Endodermal cell (in vitro differentiated cells): ENCODE measurements around the gene PABPN1L. TPM values are rescaled to one million over a fixed set of nuclear protein-coding genes. Genes with fewer than 3 reads are reported as not detected.

Experiments used
- DNase-seq: peaks from one replicate; pipeline ENCODE4 v3.0.0-alpha.2; 2017
- H3K27ac ChIP-seq: 2 replicates; pipeline ENCODE4 v1.5.1; 2013; ENCODE audit warnings: mild to moderate bottlenecking, low read depth, low read length, moderate library complexity
- H3K27me3 ChIP-seq: 2 replicates; pipeline ENCODE4 v1.6.1; 2013; ENCODE audit warnings: mild to moderate bottlenecking, low read length, moderate library complexity; ENCODE audit not compliant: insufficient read depth, control insufficient read depth, poor library complexity, severe bottlenecking
- H3K36me3 ChIP-seq: 2 replicates; pipeline ENCODE4 v1.7.0; 2013; ENCODE audit warnings: mild to moderate bottlenecking, low read length, moderate library complexity; ENCODE audit not compliant: control insufficient read depth, insufficient read depth
- H3K4me1 ChIP-seq: one replicate; pipeline ENCODE4 v1.7.0; 2013; ENCODE audit warnings: low read length; ENCODE audit not compliant: control insufficient read depth, insufficient read depth
- H3K4me3 ChIP-seq: 2 replicates; pipeline ENCODE4 v1.5.1; 2013; ENCODE audit warnings: mild to moderate bottlenecking, low read length, moderate library complexity
- H3K9ac ChIP-seq: 2 replicates; pipeline ENCODE4 v1.6.1; 2013; ENCODE audit warnings: mild to moderate bottlenecking, low read length, moderate library complexity; ENCODE audit not compliant: poor library complexity, severe bottlenecking; ENCODE audit errors: extremely low read depth
- H3K9me3 ChIP-seq: 2 replicates; pipeline ENCODE4 v1.6.1; 2013; ENCODE audit warnings: mild to moderate bottlenecking, low read length, moderate library complexity; ENCODE audit not compliant: control insufficient read depth
- H3K27ac Mint-ChIP-seq: 2 replicates; pipeline ENCODE4 v1.8.0; 2020; ENCODE audit warnings: mixed read lengths
- H3K27me3 Mint-ChIP-seq: 2 replicates; pipeline ENCODE4 v1.8.0; 2021; ENCODE audit warnings: mild to moderate bottlenecking, mixed read lengths; ENCODE audit not compliant: insufficient read depth
- H3K36me3 Mint-ChIP-seq: 2 replicates; pipeline ENCODE4 v1.8.0; 2020; ENCODE audit warnings: low read depth, mixed read lengths
- H3K4me1 Mint-ChIP-seq: 2 replicates; pipeline ENCODE4 v1.8.0; 2020; ENCODE audit warnings: mixed read lengths
- H3K4me3 Mint-ChIP-seq: 2 replicates; pipeline ENCODE4 v1.8.0; 2020; ENCODE audit warnings: mild to moderate bottlenecking, moderate library complexity, mixed read lengths
- H3K9me3 Mint-ChIP-seq: 2 replicates; pipeline ENCODE4 v1.8.0; 2020; ENCODE audit warnings: mild to moderate bottlenecking, mixed read lengths
- WGBS, 2 experiments: methylation state at CpG; one replicate each; pipeline versions ENCODE4 v1.1.5 to v1.1.7; 2013; ENCODE audit warnings: missing lambda C conversion rate in 2 of 2, mixed read lengths in 1 of 2; ENCODE audit not compliant: insufficient coverage in 1 of 2, insufficient read length in 1 of 2; 5-methylcytosine and 5-hydroxymethylcytosine counted together
- total RNA-seq, 2 donors: library from RNA; stranded (reverse); fragmentation: NEBNext Ultra II Directional in 1 of 2; extraction: Animal tissue kit (Norgen Biotek cat#: 25700) in 1 of 2; gene quantifications; 2 replicates in 1 of 2; 3 replicates in 1 of 2; pipeline ENCODE4 v1.2.1, GENCODE V29; 2021
- TF ChIP-seq, protein P1 (sequence below): fragments of 200-600 bp; sonication (generic); conservative IDR thresholded peaks from 2 replicates; pipeline ENCODE4 v1.5.0; 2021; ENCODE audit warnings: antibody characterized with exemption, mild to moderate bottlenecking

Gene PABPN1L
- total RNA-seq, 2 donors from 2014 or later: not detected

GRCh38 chr16:88877564-88878289 is 11.3 kb upstream of the PABPN1L start:
- H3K4me3 Mint-ChIP-seq: no peak overlapping the region
- H3K9ac ChIP-seq: no peak overlapping the region
- 83 to 90% methylated on average over 13 to 20 of the region's 20 CpGs for WGBS, 2 experiments
- DNase-seq: no peak
- no peak overlapping the region for H3K4me3 ChIP-seq
- H3K36me3 ChIP-seq: no peaks in the 10 kb centered on the region
- no peaks in the 10 kb centered on the region for H3K4me1 ChIP-seq
- no peaks in the 10 kb centered on the region for H3K9me3 Mint-ChIP-seq
- TF ChIP-seq, protein P1, sequence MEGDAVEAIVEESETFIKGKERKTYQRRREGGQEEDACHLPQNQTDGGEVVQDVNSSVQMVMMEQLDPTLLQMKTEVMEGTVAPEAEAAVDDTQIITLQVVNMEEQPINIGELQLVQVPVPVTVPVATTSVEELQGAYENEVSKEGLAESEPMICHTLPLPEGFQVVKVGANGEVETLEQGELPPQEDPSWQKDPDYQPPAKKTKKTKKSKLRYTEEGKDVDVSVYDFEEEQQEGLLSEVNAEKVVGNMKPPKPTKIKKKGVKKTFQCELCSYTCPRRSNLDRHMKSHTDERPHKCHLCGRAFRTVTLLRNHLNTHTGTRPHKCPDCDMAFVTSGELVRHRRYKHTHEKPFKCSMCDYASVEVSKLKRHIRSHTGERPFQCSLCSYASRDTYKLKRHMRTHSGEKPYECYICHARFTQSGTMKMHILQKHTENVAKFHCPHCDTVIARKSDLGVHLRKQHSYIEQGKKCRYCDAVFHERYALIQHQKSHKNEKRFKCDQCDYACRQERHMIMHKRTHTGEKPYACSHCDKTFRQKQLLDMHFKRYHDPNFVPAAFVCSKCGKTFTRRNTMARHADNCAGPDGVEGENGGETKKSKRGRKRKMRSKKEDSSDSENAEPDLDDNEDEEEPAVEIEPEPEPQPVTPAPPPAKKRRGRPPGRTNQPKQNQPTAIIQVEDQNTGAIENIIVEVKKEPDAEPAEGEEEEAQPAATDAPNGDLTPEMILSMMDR: no peak
- H3K27me3 Mint-ChIP-seq: no peaks in the 10 kb centered on the region
- H3K36me3 Mint-ChIP-seq: no peaks in the 10 kb centered on the region
- H3K27me3 ChIP-seq: no peaks in the 10 kb centered on the region
- no peak overlapping the region for H3K27ac ChIP-seq
- H3K4me1 Mint-ChIP-seq: no peaks in the 10 kb centered on the region
- H3K27ac Mint-ChIP-seq: no peak overlapping the region
- no peaks in the 10 kb centered on the region for H3K9me3 ChIP-seq

DNA sequence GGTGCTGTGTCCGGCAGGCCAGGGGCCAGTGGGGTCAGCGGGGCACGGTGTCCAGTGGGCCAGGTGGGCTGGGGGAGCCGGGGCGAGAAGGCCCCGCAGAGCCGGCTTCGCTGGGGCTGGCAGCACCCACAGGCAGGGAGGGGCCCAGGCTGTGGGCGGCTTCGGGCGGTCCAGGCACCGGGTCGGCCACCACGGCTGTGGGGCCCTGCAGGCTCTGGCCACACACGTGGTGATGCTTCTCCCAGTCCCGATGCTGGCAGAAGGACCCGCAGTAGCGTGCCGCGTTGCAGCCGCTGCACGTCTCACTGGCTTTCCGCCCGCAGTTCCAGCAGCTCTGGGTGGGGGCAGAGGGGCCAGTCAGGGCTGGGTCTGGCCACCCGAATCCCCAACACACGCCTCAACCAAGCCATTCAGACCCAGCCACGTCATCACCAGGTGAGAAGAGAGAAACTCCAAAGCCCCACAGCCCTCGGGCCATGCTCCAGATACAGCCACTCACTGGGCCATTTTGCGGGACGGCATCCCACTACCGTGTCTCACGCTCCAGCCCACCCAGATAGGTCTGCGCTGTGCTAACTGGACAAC is 10.6 kb upstream of the PABPN1L start:
- Histone ChIP-seq H3K36me3 (no peaks in the 10 kb centered on the region), H3K27ac (no peak overlapping the region), H3K9ac (no peak overlapping the region), H3K4me3 (no peak overlapping the region), H3K27me3 (no peaks in the 10 kb centered on the region), H3K9me3 (no peaks in the 10 kb centered on the region), H3K4me1 (no peaks in the 10 kb centered on the region)
- TF ChIP-seq, protein P1: no peak
- Mint-ChIP-seq H3K36me3 (no peaks in the 10 kb centered on the region), H3K27me3 (no peaks in the 10 kb centered on the region), H3K4me1 (no peaks in the 10 kb centered on the region), H3K27ac (no peak overlapping the region), H3K4me3 (no peak overlapping the region), H3K9me3 (no peaks in the 10 kb centered on the region)
- 86 to 92% methylated on average over 2 to 33 of the region's 33 CpGs for WGBS, 2 experiments
- DNase-seq: no peak

GRCh38 chr16:88875703-88876234 is 9.3 kb upstream of the PABPN1L start:
- no peaks in the 10 kb centered on the region for H3K4me1 Mint-ChIP-seq
- no peak overlapping the region for H3K4me3 ChIP-seq
- no peak overlapping the region for H3K27ac Mint-ChIP-seq
- no peaks in the 10 kb centered on the region for H3K36me3 Mint-ChIP-seq
- H3K4me1 ChIP-seq: no peaks in the 10 kb centered on the region
- no peak for DNase-seq
- no peaks in the 10 kb centered on the region for H3K9me3 ChIP-seq
- TF ChIP-seq, protein P1: no peak
- WGBS, 2 experiments: 92 to 99% methylated on average over 7 to 22 of the region's 22 CpGs
- H3K9me3 Mint-ChIP-seq: no peaks in the 10 kb centered on the region
- H3K27ac ChIP-seq: no peak overlapping the region
- H3K36me3 ChIP-seq: no peaks in the 10 kb centered on the region
- no peak overlapping the region for H3K4me3 Mint-ChIP-seq
- H3K27me3 Mint-ChIP-seq: no peaks in the 10 kb centered on the region
- no peaks in the 10 kb centered on the region for H3K27me3 ChIP-seq
- H3K9ac ChIP-seq: no peak overlapping the region
